Thyroid gland (tissue), 4 donors: Measurements from ENCODE around the gene RFLNA. TPM values are rescaled to one million over a fixed set of nuclear protein-coding genes. Genes with fewer than 3 reads are reported as not detected.
A peak's percentile ranks its signal among the peaks of the same experiment; 100 is the strongest.
"Not testable (repeated sequence)": the region's sequence is repeated elsewhere in the genome, so short reads cannot be mapped to it uniquely, and the experiment has no call there.

Experiments used
- DNase-seq, 2 donors: peaks; one replicate each; pipeline ENCODE4 v3.0.0-alpha.2; 2019
- H3K27ac ChIP-seq, 3 donors: fragments of 200-600 bp; sonication (generic); 1 replicate in 2 of 3; 2 replicates in 1 of 3; pipeline ENCODE4 v1.5.1; 2016 to 2019; ENCODE audit warnings: mild to moderate bottlenecking in 1 of 3, moderate library complexity in 1 of 3
- H3K27me3 ChIP-seq: fragments of 200-600 bp; sonication (generic); one replicate; pipeline ENCODE4 v1.5.1; 2019
- H3K36me3 ChIP-seq, 2 donors: fragments of 200-600 bp; sonication (generic); one replicate each; pipeline ENCODE4 v1.5.1; 2016 to 2019
- H3K4me1 ChIP-seq, 2 donors: fragments of 200-600 bp; sonication (generic); one replicate each; pipeline ENCODE4 v1.5.1; 2017 to 2019
- H3K4me3 ChIP-seq, 3 donors: fragments of 200-600 bp; sonication (generic); replicated peaks in 1 of 3; 1 replicate in 2 of 3; 2 replicates in 1 of 3; pipeline ENCODE4 v1.5.1; 2016; ENCODE audit warnings: mild to moderate bottlenecking in 1 of 3
- H3K9me3 ChIP-seq: fragments of 200-600 bp; sonication (generic); one replicate; pipeline ENCODE4 v1.5.1; 2017
- CTCF ChIP-seq, 6 experiments: fragments of 200-600 bp in 3 of 6; fragments of 450-650 bp in 3 of 6; sonication (generic) in 3 of 6; IDR thresholded peaks; one replicate each; pipeline ENCODE4 v1.5.1; 2016 to 2019; ENCODE audit warnings: antibody characterized with exemption in 6 of 6, mild to moderate bottlenecking in 2 of 6, inconsistent platforms in 1 of 6, moderate library complexity in 1 of 6
- POLR2A ChIP-seq, 2 donors: fragments of 450-650 bp; IDR thresholded peaks; one replicate each; pipeline ENCODE4 v1.6.1; 2017; ENCODE audit warnings: antibody characterized with exemption in 2 of 2, mild to moderate bottlenecking in 2 of 2, moderate library complexity in 1 of 2
- WGBS, 2 donors: methylation state at CpG; one replicate each; pipeline ENCODE4 v1.1.5; 2017; 5-methylcytosine and 5-hydroxymethylcytosine counted together
- intact Hi-C: fragments of 100-400 bp; cut with DNase I; formaldehyde crosslinking; loops from one replicate; pipeline ENCODE4 v1.15.1; 2023
- total RNA-seq, 4 donors: library from RNA; depleted of rRNA; stranded (reverse); fragments of >200 nt; gene quantifications; one replicate each; pipeline ENCODE4 v1.2.3, GENCODE V29; 2016

Gene RFLNA
- total RNA-seq, 4 donors from 2014 or later: 0.40 to 4.5 TPM; not detected in 2

- Histone ChIP-seq H3K36me3 (peaks cover 11% of the 10 kb centered on the region in 2 donors), H3K27me3 (no peaks in the 10 kb centered on the region), H3K4me1 (no peaks in the 10 kb centered on the region), H3K27ac (no peak overlapping the region), H3K4me3 (no peak overlapping the region), H3K9me3 (no peaks in the 10 kb centered on the region)
- TF ChIP-seq POLR2A (IDR thresholded peaks at IDR 0.05) (no peak), CTCF (IDR thresholded peaks at IDR 0.05) (no peak)
- 54 to 66% methylated on average over 8 to 11 of the region's 11 CpGs for WGBS, 2 donors
- DNase-seq: no peak
- intact Hi-C loops: loop anchor here (5.0 kb wide), 1 partner anchor 282 kb away; no protein-coding TSS in a partner anchor
Observed at GRCh38 chr12:124319368-124320050, 24.6 kb downstream of the RFLNA start.

- H3K27me3 ChIP-seq: no peaks in the 10 kb centered on the region
- TF ChIP-seq POLR2A (IDR thresholded peaks at IDR 0.05) (no peak), CTCF (IDR thresholded peaks at IDR 0.05) (peak; percentile 78 to 95 (median 90))
- intact Hi-C loops: no loop called here
- H3K4me1 ChIP-seq: no peaks in the 10 kb centered on the region
- DNase-seq: peak; percentile 58 to 60
- 21 to 100% methylated on average over 1 to 2 of the region's 6 CpGs for WGBS, 2 donors
- peaks cover 26 to 27% of the 10 kb centered on the region in 2 donors for H3K36me3 ChIP-seq
- no peak overlapping the region for H3K27ac ChIP-seq
- no peak overlapping the region for H3K4me3 ChIP-seq
- no peaks in the 10 kb centered on the region for H3K9me3 ChIP-seq
Observed at GRCh38 chr12:124321040-124321481, 26.2 kb downstream of the RFLNA start.

GRCh38 chr12:124321556-124322270, 26.8 kb downstream of the RFLNA start:
- 80 to 81% methylated on average over 4 to 6 of the region's 7 CpGs for WGBS, 2 donors
- intact Hi-C loops: no loop called here
- Histone ChIP-seq H3K4me3 (no peak overlapping the region), H3K9me3 (no peaks in the 10 kb centered on the region), H3K36me3 (peaks cover 28 to 31% of the 10 kb centered on the region in 2 donors), H3K27ac (no peak overlapping the region), H3K27me3 (no peaks in the 10 kb centered on the region), H3K4me1 (no peaks in the 10 kb centered on the region)
- no peak for TF ChIP-seq CTCF (IDR thresholded peaks at IDR 0.05)
- no peak for TF ChIP-seq POLR2A (IDR thresholded peaks at IDR 0.05)
- no peak for DNase-seq

GRCh38 chr12:124322271-124322998, 27.5 kb downstream of the RFLNA start:
- DNase-seq: no peak
- Histone ChIP-seq H3K9me3 (no peaks in the 10 kb centered on the region), H3K4me3 (no peak overlapping the region), H3K4me1 (no peaks in the 10 kb centered on the region), H3K27me3 (no peaks in the 10 kb centered on the region), H3K36me3 (peaks cover 30 to 37% of the 10 kb centered on the region in 2 donors), H3K27ac (no peak overlapping the region)
- 87 to 94% methylated on average over 7 to 10 of the region's 10 CpGs for whole genome bisulfite sequencing, 2 donors
- TF ChIP-seq CTCF (IDR thresholded peaks at IDR 0.05) (no peak), POLR2A (IDR thresholded peaks at IDR 0.05) (no peak)
- intact Hi-C loops: no loop called here

GRCh38 chr12:124322999-124323328, 28.1 kb downstream of the RFLNA start:
- 100% methylated on average over 1 of the region's 1 CpG for WGBS, 2 donors
- peaks cover 30 to 37% of the 10 kb centered on the region in 2 donors for H3K36me3 ChIP-seq
- H3K27me3 ChIP-seq, H3K4me1 ChIP-seq, H3K9me3 ChIP-seq, H3K4me3 ChIP-seq, H3K27ac ChIP-seq, intact Hi-C loops, DNase-seq: not testable (repeated sequence)
